ENCODE results near the gene PDSS2. TPM values are rescaled to one million over a fixed set of nuclear protein-coding genes. Genes with fewer than 3 reads are reported as not detected.

PDSS2 gene
- total and polyA plus RNA-seq, 4 donors, result 10.5 to 20.9 (median 16.0) TPM

- no peak for DNase-seq (ENCODE audit: low spot score)
- no peaks in the 10 kb centered on the region for H3K9me3 ChIP-seq (ENCODE audit: control insufficient read depth in 4 of 4, low read length in 3 of 4)
- TF ChIP-seq YY1 (IDR thresholded peaks at IDR 0.05), result no peak
- TF ChIP-seq RAD21 (IDR thresholded peaks at IDR 0.05), result no peak
- TF ChIP-seq FOXA1 (IDR thresholded peaks at IDR 0.05), result no peak
- no peak for TF ChIP-seq EGR1 (IDR thresholded peaks at IDR 0.05; ENCODE audit: low read depth in 2 of 2)
- no peak for TF ChIP-seq ATF3 (IDR thresholded peaks at IDR 0.05)
- WGBS, result 94% methylated on average over 5 of the region's 5 CpGs
- H3K27me3 ChIP-seq (ENCODE audit: control insufficient read depth in 4 of 4, insufficient read depth in 4 of 4, low read length in 3 of 4), result no peaks in the 10 kb centered on the region
- H3K9ac ChIP-seq (ENCODE audit: low read depth in 1 of 2, low read length in 2 of 2), result no peak overlapping the region
- H3K27ac ChIP-seq (ENCODE audit: low read depth in 1 of 2, low read length in 2 of 2), result no peak overlapping the region
- H3K36me3 ChIP-seq (ENCODE audit: control insufficient read depth in 4 of 4, insufficient read depth in 3 of 4, low read depth in 1 of 4, low read length in 3 of 4), result no peaks in the 10 kb centered on the region
- H3K4me1 ChIP-seq (ENCODE audit: control insufficient read depth in 4 of 4, insufficient read depth in 4 of 4, low read length in 3 of 4), result no peaks in the 10 kb centered on the region
- H3K4me3 ChIP-seq (ENCODE audit: low read depth in 1 of 3, low read length in 3 of 3), result no peak overlapping the region
Observed at GRCh38 chr6:107437691-107438090, 21.7 kb downstream of the PDSS2 start.

GRCh38 chr6:107436881-107437280 lies 22.5 kb downstream of the PDSS2 start:
- Histone ChIP-seq H3K9me3 (ENCODE audit: control insufficient read depth in 4 of 4, low read length in 3 of 4) (no peaks in the 10 kb centered on the region), H3K9ac (ENCODE audit: low read depth in 1 of 2, low read length in 2 of 2) (no peak overlapping the region), H3K36me3 (ENCODE audit: control insufficient read depth in 4 of 4, insufficient read depth in 3 of 4, low read depth in 1 of 4, low read length in 3 of 4) (no peaks in the 10 kb centered on the region), H3K4me3 (ENCODE audit: low read depth in 1 of 3, low read length in 3 of 3) (no peak overlapping the region), H3K27ac (ENCODE audit: low read depth in 1 of 2, low read length in 2 of 2) (no peak overlapping the region), H3K27me3 (ENCODE audit: control insufficient read depth in 4 of 4, insufficient read depth in 4 of 4, low read length in 3 of 4) (no peaks in the 10 kb centered on the region), H3K4me1 (ENCODE audit: control insufficient read depth in 4 of 4, insufficient read depth in 4 of 4, low read length in 3 of 4) (no peaks in the 10 kb centered on the region)
- 98% methylated on average over 4 of the region's 4 CpGs for WGBS
- DNase-seq (ENCODE audit: low spot score), result no peak
- TF ChIP-seq CTCF (IDR thresholded peaks at IDR 0.05; ENCODE audit: low read depth, low read length, missing input control) (no peak), ZBTB33 (IDR thresholded peaks at IDR 0.05) (no peak), FOXA2 (IDR thresholded peaks at IDR 0.05) (no peak)

GRCh38 chr6:107435798-107436197 lies 23.6 kb downstream of the PDSS2 start:
- Histone ChIP-seq H3K9me3 (ENCODE audit: control insufficient read depth in 4 of 4, low read length in 3 of 4) (no peaks in the 10 kb centered on the region), H3K4me1 (ENCODE audit: control insufficient read depth in 4 of 4, insufficient read depth in 4 of 4, low read length in 3 of 4) (no peaks in the 10 kb centered on the region), H3K36me3 (ENCODE audit: control insufficient read depth in 4 of 4, insufficient read depth in 3 of 4, low read depth in 1 of 4, low read length in 3 of 4) (no peaks in the 10 kb centered on the region), H3K9ac (ENCODE audit: low read depth in 1 of 2, low read length in 2 of 2) (no peak overlapping the region), H3K27ac (ENCODE audit: low read depth in 1 of 2, low read length in 2 of 2) (no peak overlapping the region), H3K27me3 (ENCODE audit: control insufficient read depth in 4 of 4, insufficient read depth in 4 of 4, low read length in 3 of 4) (no peaks in the 10 kb centered on the region), H3K4me3 (ENCODE audit: low read depth in 1 of 3, low read length in 3 of 3) (no peak overlapping the region)
- no peak for DNase-seq (ENCODE audit: low spot score)
- TF ChIP-seq FOXA2 (IDR thresholded peaks at IDR 0.05) (no peak), EGR1 (IDR thresholded peaks at IDR 0.05; ENCODE audit: low read depth in 2 of 2) (no peak), GABPA (IDR thresholded peaks at IDR 0.05 in 1 of 2, conservative IDR thresholded peaks at IDR 0.05 in 1 of 2) (no peak), JUND (IDR thresholded peaks at IDR 0.05) (no peak), RAD21 (IDR thresholded peaks at IDR 0.05) (no peak), HNF4G (IDR thresholded peaks at IDR 0.05) (no peak), RXRA (IDR thresholded peaks at IDR 0.05) (no peak), SP1 (IDR thresholded peaks at IDR 0.05) (no peak), TAF1 (conservative IDR thresholded peaks at IDR 0.05) (no peak), NR2F2 (IDR thresholded peaks at IDR 0.05) (no peak), ATF3 (IDR thresholded peaks at IDR 0.05) (no peak), REST (IDR thresholded peaks at IDR 0.05) (no peak), YY1 (IDR thresholded peaks at IDR 0.05) (no peak)
- 83% methylated on average over 3 of the region's 3 CpGs for WGBS
